GM10248 (cell line): ENCODE results near the gene HUNK.

ENCODE experiments used
- CTCF ChIA-PET: fragments of 300-600 bp; sonication (Branson Sonifier 250); formaldehyde crosslinking; extraction: SDS; loops from one replicate; lab custom pipeline; 2021; ENCODE audit warnings: antibody characterized with exemption; lab: Yijun Ruan, JAX
- POLR2A ChIA-PET: fragments of 350-650 bp; sonication (Branson Sonifier 250); formaldehyde crosslinking; extraction: SDS; loops from one replicate; lab custom pipeline; 2020; ENCODE audit warnings: antibody characterized with exemption; lab: Yijun Ruan, JAX
- DNase-seq: peaks from one replicate; pipeline ENCODE4 v3.0.0; 2012; ENCODE audit errors: extremely low spot score
- CTCF ChIP-seq: IDR thresholded peaks from 2 replicates; pipeline ENCODE4 v1.5.1; 2012; ENCODE audit warnings: mild to moderate bottlenecking, low read depth; ENCODE audit errors: extremely low read depth, missing control alignments, control extremely low read depth

Gene HUNK

GRCh38 chr21:32048353-32048752 is 175.5 kb downstream of the HUNK start:
- ChIA-PET POLR2A (no interaction called here), CTCF (no interaction called here)
- DNase-seq = no peak
- no peak for TF ChIP-seq CTCF
